Measurements from ENCODE around the gene PDE1A.

Gene PDE1A

DNA sequence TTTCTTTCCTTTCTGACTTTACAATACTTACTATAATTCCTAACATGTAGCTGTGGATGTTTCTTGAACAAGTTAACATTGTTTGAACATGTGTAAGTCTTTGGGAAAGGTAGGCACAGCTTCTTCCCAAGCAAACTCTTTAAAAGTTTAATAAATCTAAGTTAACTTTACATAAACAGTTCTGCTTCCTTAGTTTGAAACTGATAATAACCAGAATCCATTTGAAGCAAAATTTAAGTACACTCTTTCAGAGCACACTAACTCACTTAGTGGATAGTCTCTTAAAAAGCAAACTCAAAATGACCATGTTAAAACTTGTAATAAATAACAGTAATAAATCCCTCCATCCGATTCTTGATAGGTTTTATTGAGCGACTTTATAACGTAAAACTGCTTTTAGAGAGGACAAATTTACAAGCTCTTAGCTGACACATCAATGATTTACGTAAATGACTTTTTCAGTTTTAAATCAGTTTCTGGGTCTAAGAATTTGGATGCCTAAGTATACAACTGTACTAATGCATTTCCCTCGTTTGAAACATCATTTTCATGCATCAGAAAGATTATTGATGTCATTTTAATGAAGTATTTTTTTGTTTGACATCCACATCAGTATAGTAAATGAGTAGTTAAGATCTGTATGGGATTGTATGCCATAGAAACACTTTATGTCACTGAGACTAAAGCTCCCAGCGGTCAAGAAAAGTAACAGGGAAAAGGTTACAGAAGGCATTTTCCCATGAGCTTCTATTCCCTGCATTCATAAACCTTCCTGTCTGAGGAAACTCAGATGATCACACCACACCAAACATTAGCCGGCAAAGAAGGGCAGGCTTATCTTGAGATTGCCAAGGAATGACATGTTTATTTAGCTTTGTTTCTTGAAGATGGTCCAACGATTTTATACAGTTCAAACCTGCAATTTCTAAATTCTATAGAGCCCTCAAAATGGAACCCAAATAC, 67.5 kb downstream of the PDE1A start:
- DNase-seq: peak; percentile 19

DNA sequence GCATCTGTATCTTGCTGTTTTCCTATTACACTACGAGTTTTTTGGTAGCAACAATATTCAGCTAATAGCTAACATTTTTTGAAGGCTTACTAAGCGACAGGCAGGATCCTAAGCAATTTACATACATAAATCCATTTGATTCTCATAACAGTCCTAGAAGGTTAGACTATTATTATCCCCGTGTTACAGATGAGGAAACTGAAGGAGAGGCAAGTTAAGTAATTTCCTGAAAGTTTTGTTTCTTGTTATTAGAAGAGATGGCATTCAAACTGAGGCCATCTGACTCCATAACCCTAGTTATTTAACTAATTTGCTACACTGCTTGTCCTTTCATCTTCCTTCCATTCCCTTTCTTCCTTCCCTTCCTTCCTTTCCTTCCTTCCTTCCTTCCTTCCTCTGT, 68.2 kb downstream of the PDE1A start:
- DNase-seq: no peak

DNA sequence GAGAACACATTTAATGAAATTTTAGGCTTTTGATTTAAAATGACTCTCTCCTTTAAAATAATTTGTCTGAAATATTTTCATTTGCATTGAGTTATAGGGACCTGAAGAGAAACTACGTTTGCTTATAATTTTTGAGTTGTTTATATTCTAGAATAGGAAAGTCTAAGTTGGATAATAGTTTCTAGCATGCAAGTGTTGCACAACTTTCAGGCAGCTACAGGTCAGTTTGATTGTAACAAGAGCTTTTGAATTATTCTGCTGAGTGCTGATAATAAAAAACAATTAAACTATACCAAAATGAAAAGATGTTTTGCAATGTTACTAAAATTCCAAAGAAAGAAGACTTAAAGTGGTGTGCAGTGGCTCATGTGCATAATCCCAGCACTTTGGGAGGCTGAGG, 71.0 kb downstream of the PDE1A start:
- no peak for DNase-seq

DNA sequence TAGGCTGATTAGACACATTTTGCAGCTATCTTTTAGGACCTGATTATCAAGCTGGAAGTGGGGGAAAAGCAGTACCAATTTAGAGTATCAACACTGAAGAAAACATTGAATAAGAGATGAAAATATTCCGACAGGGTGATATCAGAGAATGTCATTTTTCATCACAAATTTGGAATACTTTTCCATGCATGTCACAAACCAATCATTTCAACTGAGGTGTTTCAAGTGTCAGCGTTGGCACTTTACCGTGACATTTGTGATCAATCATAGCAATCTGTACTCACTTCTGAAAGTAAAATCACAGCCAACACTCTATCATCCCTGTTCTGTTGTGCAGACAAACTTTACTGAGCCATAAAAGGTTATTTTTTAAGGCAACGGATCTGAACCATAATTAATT, 75.4 kb downstream of the PDE1A start:
- no peak for DNase-seq

DNA sequence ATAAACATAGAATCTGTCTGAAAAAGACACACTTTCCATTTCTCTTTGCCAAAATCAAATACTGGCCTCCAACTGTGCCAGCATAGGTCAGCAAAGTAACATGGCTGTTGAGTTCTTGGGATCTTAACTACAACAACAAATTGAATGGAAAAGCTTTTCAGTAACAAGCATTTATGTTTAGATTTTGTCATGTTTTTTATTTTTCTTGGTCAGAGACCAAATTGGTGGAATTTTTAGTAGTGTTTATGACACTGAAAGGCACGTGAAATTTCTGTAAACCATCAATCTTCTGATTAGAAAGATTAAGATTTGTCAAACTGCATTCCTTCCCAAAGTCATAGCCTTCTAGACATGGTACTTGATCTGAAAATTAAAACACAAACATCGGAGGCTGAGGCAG, 77.6 kb downstream of the PDE1A start:
- no peak for DNase-seq

DNA sequence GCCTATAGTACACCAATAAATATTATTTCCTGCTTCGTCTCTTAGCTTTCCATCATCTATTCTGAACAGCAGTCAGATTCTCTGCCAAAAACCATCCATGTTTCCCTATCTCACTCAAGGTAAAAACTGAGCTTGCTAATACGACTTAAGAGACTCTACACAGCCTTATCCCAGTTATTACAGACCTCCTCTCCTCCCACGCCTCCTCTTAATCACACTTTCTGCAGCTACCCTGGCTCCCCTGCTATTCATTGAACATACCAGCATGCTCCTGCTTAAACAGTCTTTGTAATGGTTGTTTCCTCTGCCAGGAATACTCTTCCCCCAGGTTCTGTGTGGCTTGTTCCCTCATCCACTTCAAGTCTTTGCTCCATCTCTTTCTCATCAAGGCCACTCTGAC, 81.5 kb downstream of the PDE1A start:
- no peak for DNase-seq

DNA sequence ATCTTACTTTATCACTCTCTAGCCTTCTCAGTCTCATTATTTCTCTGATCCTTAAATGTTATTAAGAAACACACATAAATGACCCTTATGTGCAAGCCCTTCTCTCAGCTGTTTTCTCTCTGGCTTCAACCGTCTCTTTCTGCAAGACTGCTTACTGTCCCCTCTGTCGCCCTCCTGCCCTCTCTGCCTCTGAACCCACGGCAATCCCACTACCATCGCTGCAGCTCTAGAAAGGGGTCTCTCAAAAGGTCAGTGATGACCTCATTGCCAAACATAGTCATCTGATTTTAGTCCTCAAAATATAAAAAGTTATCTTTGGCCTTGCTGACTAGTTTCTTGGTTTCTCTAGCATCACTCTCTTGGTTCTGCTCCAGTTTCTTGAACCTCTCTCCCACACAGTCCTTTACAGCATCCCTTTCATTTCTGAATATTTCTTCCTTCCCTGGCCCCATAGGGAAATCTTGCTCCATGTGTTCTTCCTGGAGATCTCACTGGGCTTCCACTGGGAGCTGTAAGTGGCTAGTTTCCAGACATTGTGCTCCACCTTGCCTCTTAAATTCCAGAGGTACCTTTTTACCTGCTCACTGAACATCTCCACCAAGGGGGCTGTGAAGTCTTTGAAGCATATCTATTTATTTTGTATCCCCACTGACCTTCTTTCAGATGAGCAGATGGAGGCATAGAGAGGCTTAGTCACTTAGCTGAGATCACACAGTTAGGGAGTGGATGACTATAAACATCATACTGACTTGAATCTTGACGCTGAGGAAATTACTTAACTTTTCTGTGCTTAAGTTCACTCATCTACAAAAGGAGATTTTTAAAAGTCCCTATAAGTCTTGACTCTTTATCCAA, 96.2 kb downstream of the PDE1A start:
- no peak for DNase-seq

DNA sequence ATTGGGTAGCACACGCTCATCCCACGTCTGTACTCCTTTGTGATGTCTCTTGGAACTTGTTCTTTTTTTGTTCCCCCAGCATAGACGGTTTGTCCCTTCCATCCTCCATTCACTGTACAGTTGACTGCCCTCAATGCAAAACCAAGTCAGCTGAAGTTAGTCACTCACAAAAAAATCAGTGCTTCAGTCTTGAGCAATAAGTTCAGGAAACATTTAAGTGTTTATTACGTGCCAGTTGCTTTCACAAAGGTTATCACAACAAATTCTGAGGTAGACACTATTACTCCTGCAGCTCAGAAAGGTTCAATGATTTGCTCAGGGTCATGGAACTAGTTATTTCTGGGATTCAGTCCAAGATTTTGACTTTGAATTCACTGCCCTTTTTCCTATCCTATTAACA, 102.2 kb downstream of the PDE1A start:
- DNase-seq: no peak

DNA sequence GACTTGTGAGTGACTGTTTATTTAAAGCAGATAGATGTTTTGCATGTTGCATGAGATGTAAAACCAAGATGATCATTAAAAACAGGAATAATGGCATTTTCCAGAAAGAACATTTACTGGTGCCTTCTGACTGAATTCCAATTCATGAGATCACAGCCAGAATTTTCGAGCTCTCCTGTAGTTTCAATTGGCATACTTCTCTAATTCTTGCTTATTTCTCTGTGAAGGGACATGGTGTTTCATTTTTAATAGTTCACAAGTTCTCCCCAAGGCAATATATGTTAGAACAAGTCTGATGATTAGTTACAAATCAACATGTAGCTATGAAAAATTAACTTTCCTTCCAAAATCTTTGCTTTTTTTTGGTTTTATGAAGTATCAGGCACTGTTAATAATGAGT, 105.7 kb downstream of the PDE1A start:
- no peak for DNase-seq

DNA sequence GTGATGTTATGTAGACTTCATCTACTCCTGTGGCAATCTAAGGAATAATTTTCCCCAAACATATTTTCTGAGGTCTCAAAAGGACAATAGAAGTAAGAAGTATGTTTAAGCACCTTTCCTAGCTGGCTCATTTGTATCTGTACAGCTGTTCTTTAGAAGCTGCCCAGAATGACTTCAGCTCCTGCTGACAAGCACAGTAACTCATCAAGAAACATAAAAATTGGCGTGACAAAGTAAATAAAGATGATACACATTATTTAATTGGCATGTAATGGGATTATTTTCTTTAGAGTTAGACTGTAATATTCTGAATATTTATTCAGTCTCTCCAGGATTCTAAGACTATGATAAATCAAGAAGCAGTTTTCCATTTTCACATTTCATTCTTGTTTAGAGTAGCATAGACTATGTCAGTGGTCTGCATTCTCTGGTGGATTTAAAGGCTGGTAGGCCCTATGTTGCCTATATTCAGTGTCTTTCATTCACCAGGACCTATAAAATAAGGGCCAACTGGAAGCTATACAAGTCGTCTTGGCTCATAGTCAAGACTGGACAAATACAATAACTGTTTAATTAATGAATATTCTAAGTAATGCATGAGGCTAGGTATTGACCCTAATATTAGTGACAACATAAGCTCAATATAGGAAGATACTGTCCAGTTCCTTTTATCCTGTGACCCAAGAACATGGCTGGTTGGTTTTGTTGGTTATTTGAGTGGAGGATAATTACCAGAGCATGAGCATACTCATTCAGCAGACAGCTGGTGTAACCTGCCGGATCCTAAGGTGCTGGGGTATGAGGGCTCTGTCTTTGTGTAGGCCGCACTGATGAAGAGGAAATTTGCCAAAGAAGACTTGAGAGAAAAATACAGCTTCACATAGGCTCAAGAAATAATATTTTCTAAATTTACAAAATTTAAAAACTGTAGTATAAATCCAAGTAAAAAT, 107.0 kb downstream of the PDE1A start:
- no peak for DNase-seq

DNA sequence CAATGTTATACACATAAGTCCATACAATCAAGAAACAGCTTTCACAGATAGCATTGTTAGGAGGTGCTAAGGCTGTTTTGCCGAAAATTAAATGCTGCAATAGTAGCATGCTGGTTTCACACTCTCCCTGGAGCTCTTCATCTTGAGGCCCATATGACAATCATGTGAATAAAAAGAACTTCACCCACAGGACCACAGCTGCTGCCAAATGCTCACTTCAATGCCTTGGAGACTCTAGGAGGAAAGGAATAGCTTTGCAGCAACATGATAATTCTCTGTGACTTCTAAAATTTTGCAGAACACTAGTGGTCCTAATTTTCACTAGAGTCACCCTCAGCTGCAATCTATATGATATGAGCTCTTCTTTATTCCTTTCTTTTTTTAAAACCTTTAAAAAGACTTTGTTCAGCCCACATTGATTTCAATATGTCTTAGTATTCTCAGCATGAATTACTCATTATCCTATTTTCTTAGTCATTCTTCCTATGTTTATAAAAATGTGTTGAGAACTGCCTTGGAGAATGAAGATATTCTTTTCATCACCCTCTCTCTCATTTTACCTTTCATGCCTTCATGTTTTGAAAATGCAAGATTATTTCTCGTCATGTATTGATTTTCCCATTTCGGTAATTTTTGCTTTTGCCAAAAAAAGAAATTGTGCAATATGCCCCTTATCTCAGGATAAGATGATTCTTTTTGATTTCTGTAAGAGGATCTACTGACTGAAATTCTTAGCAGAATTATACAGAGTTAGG, 108.2 kb downstream of the PDE1A start:
- no peak for DNase-seq

DNA sequence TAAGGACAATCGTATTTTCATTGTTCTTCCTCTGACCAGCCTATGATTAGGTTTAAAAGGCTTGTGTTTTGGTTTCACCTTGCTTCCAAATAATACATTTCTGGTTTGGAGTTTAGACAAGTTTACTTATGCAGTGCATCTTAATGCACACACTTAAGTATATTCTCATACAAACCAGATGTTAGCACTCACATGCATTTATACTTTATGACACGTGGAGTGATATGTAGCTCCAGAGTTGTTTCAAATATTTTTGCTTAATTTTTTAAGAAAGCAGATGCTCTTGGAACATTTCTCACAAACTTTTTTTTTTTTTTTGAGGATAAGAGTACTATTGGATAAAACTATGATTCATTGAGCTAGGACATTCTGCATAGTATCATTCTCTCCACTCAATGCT, 109.9 kb downstream of the PDE1A start:
- DNase-seq: no peak

DNA sequence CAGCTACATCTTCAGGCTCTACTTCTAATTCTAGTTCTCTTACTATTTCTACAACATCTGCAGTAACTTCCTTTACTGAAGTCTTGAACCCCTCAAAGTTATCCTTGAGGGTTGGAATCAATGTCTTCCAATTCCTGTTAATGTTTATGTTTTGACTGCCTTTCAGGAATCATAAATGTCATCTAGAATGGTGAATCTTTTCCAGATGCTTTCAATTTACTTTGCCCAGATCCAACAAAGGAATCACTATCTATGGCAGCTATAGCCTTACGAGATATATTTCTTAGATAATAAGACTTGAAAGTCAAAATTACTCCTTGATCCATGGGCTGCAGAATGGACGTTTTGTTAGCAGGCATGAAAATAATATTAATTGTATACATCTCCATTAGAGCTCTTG, 123.9 kb downstream of the PDE1A start:
- DNase-seq: no peak

DNA sequence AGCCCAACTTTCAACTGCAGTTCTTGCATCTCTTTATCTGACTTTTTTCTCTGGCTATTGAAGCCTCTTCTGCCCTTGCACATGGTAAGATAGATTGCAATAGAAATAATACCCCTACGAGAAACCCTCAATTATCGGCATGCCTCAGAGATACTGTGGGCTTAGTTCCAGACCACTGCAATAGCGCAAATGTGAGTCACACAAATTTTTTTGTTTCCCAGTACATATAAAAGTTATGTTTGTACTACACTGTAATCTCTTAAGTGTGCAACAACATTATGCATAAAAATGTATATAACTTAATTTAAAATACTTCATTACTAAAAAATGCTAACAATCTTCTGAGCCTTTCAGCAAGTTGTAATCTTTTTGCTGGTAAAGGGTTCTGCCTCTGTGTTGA, 124.7 kb downstream of the PDE1A start:
- DNase-seq: no peak

DNA sequence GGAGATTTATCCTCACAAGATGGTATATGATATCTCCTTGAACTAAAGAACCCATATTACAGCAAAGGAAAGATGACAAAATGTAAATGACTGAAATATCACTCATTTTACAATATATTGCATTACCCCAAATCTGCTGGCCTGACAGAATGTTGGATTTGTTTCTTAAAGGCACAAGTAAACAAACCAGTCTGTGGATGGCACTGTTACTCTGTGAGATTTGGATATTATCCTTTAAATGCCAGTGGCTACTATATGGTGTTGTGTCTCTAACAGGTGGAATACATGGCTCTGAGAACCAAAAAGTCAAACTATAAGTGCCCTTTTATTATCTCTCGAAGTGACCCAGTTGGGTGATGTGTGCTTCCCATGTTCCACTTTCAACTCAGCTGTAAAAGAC, 125.7 kb downstream of the PDE1A start:
- no peak for DNase-seq

DNA sequence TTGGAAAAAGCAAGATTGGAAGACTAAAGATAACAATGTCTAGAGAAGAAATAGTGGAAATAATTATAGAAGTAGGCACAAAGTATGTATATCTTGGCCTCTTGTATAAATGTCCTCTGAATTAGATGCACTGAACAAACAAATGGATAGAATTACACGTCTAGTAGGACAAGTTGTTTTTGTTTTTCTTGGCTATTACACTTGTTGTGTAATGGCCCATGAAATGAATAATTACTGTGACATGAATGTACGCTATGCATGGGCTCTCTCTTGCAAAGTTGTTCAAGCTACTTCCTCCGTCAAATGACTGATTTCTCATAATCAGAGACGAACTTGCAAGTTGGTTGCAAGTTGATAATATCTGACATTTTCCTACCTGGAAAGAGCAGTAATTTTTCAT, 126.2 kb downstream of the PDE1A start:
- DNase-seq: peak; percentile 18

DNA sequence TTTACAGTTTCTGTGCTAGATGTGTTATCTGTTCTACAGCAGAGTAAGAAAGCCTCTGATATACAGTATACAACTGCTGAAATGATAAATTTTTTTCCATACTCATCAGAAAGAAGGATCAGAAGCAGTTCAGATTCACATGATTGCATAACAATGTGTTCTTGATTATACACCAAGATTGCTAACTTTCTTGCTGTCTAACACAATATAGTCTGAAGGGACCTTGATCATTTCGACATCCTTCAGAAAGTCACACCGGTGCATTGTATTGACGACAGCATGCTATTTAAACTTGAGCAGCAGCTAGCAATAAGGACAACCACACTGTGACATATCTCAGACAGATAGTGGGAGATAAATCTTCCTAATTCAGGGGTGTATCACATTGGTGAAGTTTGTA, 127.2 kb downstream of the PDE1A start:
- no peak for DNase-seq

DNA sequence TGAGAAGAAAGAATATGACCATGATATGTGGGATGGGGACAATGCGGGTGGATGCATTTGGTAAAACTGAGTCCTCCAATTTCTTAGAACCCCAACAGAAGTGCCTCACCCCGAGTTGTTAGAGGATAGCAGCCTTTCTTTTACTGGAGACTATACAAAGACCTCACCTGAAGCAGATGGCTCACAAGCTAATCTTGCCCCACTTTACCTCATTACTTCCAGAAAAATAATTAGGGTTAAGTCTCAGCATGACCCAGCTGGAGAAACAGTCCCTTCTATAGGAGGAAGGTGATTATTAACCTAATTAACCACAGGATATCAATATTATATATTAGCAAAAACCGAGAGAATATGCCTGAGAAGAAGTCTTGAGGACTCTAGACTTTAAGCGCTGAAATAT, 128.4 kb downstream of the PDE1A start:
- no peak for DNase-seq

DNA sequence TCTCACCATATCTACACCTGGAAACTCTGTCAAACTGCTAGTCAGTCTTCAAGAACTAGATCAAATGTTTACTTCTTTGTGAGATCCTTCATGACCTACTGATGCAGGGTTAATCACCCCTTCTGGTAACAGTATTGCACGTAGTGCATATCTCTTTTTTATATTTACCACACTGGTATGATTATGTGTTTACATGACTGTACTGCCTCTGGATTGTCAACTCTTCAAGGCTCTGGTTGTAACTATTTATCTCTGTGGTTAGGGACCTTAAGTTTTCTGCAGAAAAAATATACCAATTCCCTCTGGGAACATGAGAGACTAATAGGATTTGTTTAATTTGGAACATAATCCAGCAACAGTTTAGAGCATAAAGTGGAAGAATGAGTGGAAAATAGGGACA, 135.5 kb downstream of the PDE1A start:
- DNase-seq: no peak

DNA sequence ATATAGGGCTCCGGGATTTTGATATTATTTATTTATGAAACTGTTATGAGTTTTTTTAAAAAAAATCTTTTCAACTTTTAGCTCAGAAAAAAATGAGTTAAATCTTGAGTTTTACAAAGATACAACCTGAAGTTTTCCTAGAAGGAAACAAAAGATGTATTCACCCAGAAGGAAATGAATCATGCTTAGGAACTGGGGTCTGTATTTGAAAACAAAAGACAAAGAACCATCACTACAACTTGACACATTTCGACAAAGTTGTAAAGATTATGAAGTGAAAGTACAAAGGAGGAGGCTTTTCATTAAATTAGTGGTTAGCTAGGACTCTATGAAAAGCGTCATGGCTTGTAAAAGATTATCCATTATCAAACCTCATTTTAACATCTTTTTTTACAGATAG, 143.3 kb downstream of the PDE1A start:
- no peak for DNase-seq

DNA sequence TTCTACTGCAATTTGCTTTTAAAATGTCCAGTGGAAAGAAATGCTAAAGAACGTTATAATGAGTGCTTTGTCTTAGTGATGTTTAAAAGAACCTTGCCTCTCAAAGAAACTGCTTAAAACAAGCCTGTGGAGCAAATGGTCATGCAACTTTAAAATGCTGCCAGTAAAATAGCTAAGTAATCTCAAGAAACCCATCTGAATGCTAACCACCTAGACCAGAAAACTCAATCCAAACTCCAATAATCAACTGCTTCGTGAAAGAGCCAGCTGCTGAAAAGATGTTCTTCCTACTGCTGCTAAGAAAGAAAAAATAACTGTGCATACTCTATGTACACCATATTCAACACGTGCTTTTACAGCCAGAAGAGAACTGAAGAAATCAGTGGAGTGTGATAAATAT, 145.6 kb downstream of the PDE1A start:
- no peak for DNase-seq

DNA sequence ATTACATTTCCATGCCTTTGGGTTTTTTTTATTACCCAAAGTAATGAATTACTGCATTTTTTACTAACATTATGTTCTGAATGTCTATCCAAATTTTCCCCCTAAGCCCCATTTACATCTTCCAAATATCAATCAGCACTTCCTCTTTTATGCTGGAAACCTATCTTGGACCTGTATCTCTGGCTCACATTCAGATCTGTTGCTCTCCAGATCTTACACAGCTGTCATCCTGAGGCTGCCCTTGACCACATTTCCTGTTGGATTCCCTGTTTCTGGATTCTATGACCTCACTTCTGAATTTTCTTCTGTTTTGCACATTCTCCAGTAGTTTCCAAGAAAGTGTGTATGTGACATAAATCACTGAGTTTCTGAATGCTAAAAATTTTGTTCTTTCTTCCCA, 146.7 kb downstream of the PDE1A start:
- DNase-seq: no peak

All from right kidney (tissue), 1 donor.